HepG2 (cell line): ENCODE results near the gene TRPV4. TPM values are rescaled to one million over a fixed set of nuclear protein-coding genes. Genes with fewer than 3 reads are reported as not detected.
A peak's percentile ranks its signal among the peaks of the same experiment; 100 is the strongest.

ENCODE experiments used
- ATAC-seq: fragments of 200-7000 bp; cut with Tn5 transposase; 3 replicates; pipeline ENCODE4 v1.9.1; 2020; ENCODE audit warnings: mild to moderate bottlenecking, moderate library complexity
- BruUV-seq: library from RNA; stranded (reverse); fragments of 400-500 nt; replicated peaks from 2 replicates; lab custom pipeline; 2021; lab: Mats Ljungman, UMichigan
- CTCF ChIA-PET: fragments of 300-600 bp; formaldehyde crosslinking; extraction: SDS; loops from one replicate; lab custom pipeline; 2021; ENCODE audit warnings: low total read pairs, inconsistent platforms, low intra/inter-chr PET ratio; lab: Yijun Ruan, JAX
- POLR2A ChIA-PET: fragments of 350-600 bp; sonication (Branson Sonifier 250); formaldehyde crosslinking; loops from one replicate; lab custom pipeline; 2020; ENCODE audit warnings: antibody characterized with exemption, inconsistent platforms; lab: Yijun Ruan, JAX
- DNase-seq: peaks from one replicate; pipeline ENCODE4 v3.0.0-alpha.2; 2015; ENCODE audit warnings: low spot score
- FAIRE-seq: peaks from 3 replicates; lab custom pipeline; 2011; peaks lifted over from hg19 to GRCh38; lab: Jason Lieb, UNC
- H2AFZ ChIP-seq: one replicate; pipeline ENCODE4 v1.6.1; 2011; ENCODE audit warnings: low read length, inconsistent platforms
- H3K27ac ChIP-seq: fragments of 300-600 bp; 3 replicates; pipeline ENCODE4 v1.8.0; 2011; ENCODE audit warnings: mixed run types, mild to moderate bottlenecking, mixed read lengths, low read length, inconsistent platforms; ENCODE audit not compliant: insufficient read depth; ENCODE audit errors: extremely low read length
- H3K27me3 ChIP-seq, 2 experiments: fragments of 200-600 bp in 1 of 2; 2 replicates in 1 of 2; 3 replicates in 1 of 2; pipeline versions ENCODE4 v1.6.0 to v1.8.0; 2011; ENCODE audit warnings: low read length in 2 of 2, mild to moderate bottlenecking in 2 of 2, moderate library complexity in 2 of 2, inconsistent platforms in 1 of 2; ENCODE audit not compliant: insufficient read depth in 2 of 2, control insufficient read depth in 1 of 2
- H3K36me3 ChIP-seq, 2 experiments: fragments of 200-600 bp in 1 of 2; replicated peaks in 1 of 2; 2 replicates in 1 of 2; 3 replicates in 1 of 2; pipeline versions ENCODE4 v1.5.1 to v1.8.0; 2011; ENCODE audit warnings: low read length in 2 of 2, inconsistent platforms in 1 of 2; ENCODE audit not compliant: insufficient read depth in 2 of 2, control insufficient read depth in 1 of 2
- H3K4me1 ChIP-seq: 2 replicates; pipeline ENCODE4 v1.5.1; 2012; ENCODE audit warnings: low read length, inconsistent platforms; ENCODE audit not compliant: insufficient read depth
- H3K4me2 ChIP-seq: 2 replicates; pipeline ENCODE4 v1.6.0; 2011; ENCODE audit warnings: low read depth, low read length, inconsistent platforms
- H3K4me3 ChIP-seq, 3 experiments: fragments of 200-600 bp in 1 of 3; sonication (generic), shearing (Covaris generic) in 1 of 3; replicated peaks in 1 of 3; 2 replicates each; pipeline ENCODE4 v1.5.1; 2011 to 2016; ENCODE audit warnings: low read length in 3 of 3, inconsistent platforms in 2 of 3, low read depth in 2 of 3, mild to moderate bottlenecking in 2 of 3, control low read depth in 1 of 3, mixed read lengths in 1 of 3; ENCODE audit not compliant: insufficient read depth in 1 of 3
- H3K79me2 ChIP-seq: one replicate; pipeline ENCODE4 v1.6.1; 2011; ENCODE audit warnings: low read length, inconsistent platforms; ENCODE audit not compliant: insufficient read depth
- H3K9ac ChIP-seq: 2 replicates; pipeline ENCODE4 v1.6.0; 2011; ENCODE audit warnings: mild to moderate bottlenecking, low read depth, low read length, inconsistent platforms; ENCODE audit not compliant: insufficient read depth
- H3K9me3 ChIP-seq: 2 replicates; pipeline ENCODE4 v1.5.1; 2012; ENCODE audit warnings: mild to moderate bottlenecking, low read length
- H4K20me1 ChIP-seq: 2 replicates; pipeline ENCODE4 v1.6.0; 2011; ENCODE audit warnings: inconsistent platforms, mild to moderate bottlenecking, low read length, moderate library complexity; ENCODE audit not compliant: insufficient read depth
- ZNF280D ChIP-seq: sonication (generic); formaldehyde crosslinking; IDR thresholded peaks from 2 replicates; pipeline ENCODE4 v1.5.1; 2020; ENCODE audit warnings: mild to moderate bottlenecking, missing genetic modification reagents
- ZNF740 ChIP-seq: sonication (generic); formaldehyde crosslinking; IDR thresholded peaks from 2 replicates; pipeline ENCODE4 v1.4.0; 2020; ENCODE audit warnings: missing genetic modification reagents
- ZNF761 ChIP-seq: sonication (generic); formaldehyde crosslinking; conservative IDR thresholded peaks from 2 replicates; pipeline ENCODE4 v1.4.0; 2020; ENCODE audit warnings: mild to moderate bottlenecking, missing genetic modification reagents
- ZNF784 ChIP-seq: sonication (generic); formaldehyde crosslinking; IDR thresholded peaks from 2 replicates; pipeline ENCODE4 v1.5.1; 2020; ENCODE audit warnings: missing genetic modification reagents, mild to moderate bottlenecking, borderline replicate concordance
- WGBS: methylation state at CpG from one replicate; pipeline ENCODE4 v1.1.6; 2017; ENCODE audit warnings: low lambda C conversion rate; 5-methylcytosine and 5-hydroxymethylcytosine counted together
- in situ Hi-C: cut with HindIII; loops from 2 replicates; pipeline ENCODE4 v1.10.0; 2017; ENCODE audit warnings: low pct_unique_long_range_greater_than_20kb; ENCODE audit not compliant: extremely low pct_ligation_motif_present
- intact Hi-C: fragments of 100-400 bp; cut with micrococcal nuclease; formaldehyde crosslinking; loops from one replicate; pipeline ENCODE4 v1.10.0; 2022; ENCODE audit not compliant: unreplicated experiment
- polyA plus RNA-seq, 8 experiments: library from polyadenylated mRNA; depleted of rRNA in 3 of 8; stranded (reverse) in 7 of 8; unstranded in 1 of 8; fragments of >200 nt; fragmentation: Illumina TruSeq in 4 of 8; extraction: Trizol in 4 of 8; gene quantifications; 2 replicates each; pipeline versions ENCODE4 v1.2.1 to v1.2.3, GENCODE V29; 2011 to 2016; ENCODE audit warnings: low read depth in 4 of 8, missing spikeins in 1 of 8, mixed read lengths in 1 of 8; ENCODE audit not compliant: insufficient read depth in 1 of 8
- total RNA-seq, 5 experiments: library from RNA; depleted of rRNA; stranded (reverse); fragments of >200 nt; fragmentation: Illumina TruSeq; extraction: Trizol; gene quantifications; 2 replicates each; pipeline ENCODE4 v1.2.3, GENCODE V29; 2016; ENCODE audit warnings: low read depth in 1 of 5

Gene TRPV4
- total and polyA plus RNA-seq, 2 of the 13 experiments (the other 11 are each of a cell fraction or from before 2014, with no cell fraction given), result 0.66 to 4.7 TPM

GRCh38 chr12:109737126-109737525 is 96.1 kb downstream of the TRPV4 start:
- peak overlapping the region in 1 of 3 experiments; percentile 38; a peak in 2 of 6 replicates for H3K4me3 ChIP-seq
- no peaks in the 10 kb centered on the region for H3K9me3 ChIP-seq
- peak overlapping the region; percentile 74 for H3K4me2 ChIP-seq
- DNase-seq (no peak), ATAC-seq (no peak), FAIRE-seq (no peak)
- WGBS, result no CpG with 5 or more reads among the region's 1 CpG
- ChIA-PET POLR2A (interaction anchor here (1.4 to 3.1 kb wide), 4 partner anchors 10 to 139 kb away, joined by 4 to 21 read pairs (median 7); no protein-coding TSS in a partner anchor), CTCF (no interaction called here)
- H3K9ac ChIP-seq, result no peak overlapping the region
- H3K36me3 ChIP-seq, result no peaks in the 10 kb centered on the region; a peak in 1 of 5 replicates
- BruUV-seq, result no TSS peak
- H3K4me1 ChIP-seq, result peaks cover 85% of the 10 kb centered on the region
- no peaks in the 10 kb centered on the region for H4K20me1 ChIP-seq
- no peaks in the 10 kb centered on the region for H3K27me3 ChIP-seq
- H3K27ac ChIP-seq, result peak overlapping the region; percentile 67
- intact Hi-C loops (no loop called here), in situ Hi-C loops (no loop called here)
- TF ChIP-seq ZNF280D (CRISPR knock-in tag) (0 out of 2 replicates have a peak, but pooled peaks have one; percentile 5), ZNF740 (no peak), ZNF784 (CRISPR knock-in tag) (0 out of 2 replicates have a peak, but pooled peaks have one; percentile 39), ZNF761 (0 out of 2 replicates have a peak, but pooled peaks have one; percentile 24)
- H3K79me2 ChIP-seq, result peaks cover 10% of the 10 kb centered on the region
- H2AFZ ChIP-seq, result no peak overlapping the region
